HFFc6 (cell line): ENCODE data around the gene UBXN11. TPM values are rescaled to one million over a fixed set of nuclear protein-coding genes. Genes with fewer than 3 reads are reported as not detected.
A peak's percentile ranks its signal among the peaks of the same experiment; 100 is the strongest.

Source experiments
- DNase-seq: peaks from one replicate; pipeline ENCODE4 v3.0.0-alpha.2; 2018
- H3K27ac Mint-ChIP-seq: 2 replicates; pipeline ENCODE4 v1.8.0; 2020; ENCODE audit warnings: mild to moderate bottlenecking, mixed read lengths
- H3K27me3 Mint-ChIP-seq: 2 replicates; pipeline ENCODE4 v1.8.0; 2021; ENCODE audit warnings: mild to moderate bottlenecking, moderate library complexity, mixed read lengths; ENCODE audit not compliant: insufficient read depth
- H3K36me3 Mint-ChIP-seq: 2 replicates; pipeline ENCODE4 v1.8.0; 2021; ENCODE audit warnings: low read depth, mixed read lengths
- H3K4me1 Mint-ChIP-seq: 2 replicates; pipeline ENCODE4 v1.8.0; 2020; ENCODE audit warnings: low read depth, mixed read lengths
- H3K4me3 Mint-ChIP-seq: 2 replicates; pipeline ENCODE4 v1.8.0; 2020; ENCODE audit warnings: mild to moderate bottlenecking, moderate library complexity, mixed read lengths
- H3K9me3 Mint-ChIP-seq: 2 replicates; pipeline ENCODE4 v1.8.0; 2020; ENCODE audit warnings: mild to moderate bottlenecking, mixed read lengths
- total RNA-seq, 6 experiments: library from RNA; stranded (reverse); fragmentation: NEBNext Ultra II Directional; extraction: Animal tissue kit (Norgen Biotek cat#: 25700); gene quantifications; 2 replicates in 1 of 6; 3 replicates in 5 of 6; pipeline ENCODE4 v1.2.3, GENCODE V29; 2021
- TF ChIP-seq, protein P1 (sequence below): fragments of 200-600 bp; sonication (generic); IDR thresholded peaks from 2 replicates; pipeline ENCODE4 v1.5.0; 2021; ENCODE audit warnings: antibody characterized with exemption, mild to moderate bottlenecking

Gene UBXN11
- total RNA-seq, 6 experiments from 2014 or later = 9.5 to 11.9 (median 10.5) TPM

DNA sequence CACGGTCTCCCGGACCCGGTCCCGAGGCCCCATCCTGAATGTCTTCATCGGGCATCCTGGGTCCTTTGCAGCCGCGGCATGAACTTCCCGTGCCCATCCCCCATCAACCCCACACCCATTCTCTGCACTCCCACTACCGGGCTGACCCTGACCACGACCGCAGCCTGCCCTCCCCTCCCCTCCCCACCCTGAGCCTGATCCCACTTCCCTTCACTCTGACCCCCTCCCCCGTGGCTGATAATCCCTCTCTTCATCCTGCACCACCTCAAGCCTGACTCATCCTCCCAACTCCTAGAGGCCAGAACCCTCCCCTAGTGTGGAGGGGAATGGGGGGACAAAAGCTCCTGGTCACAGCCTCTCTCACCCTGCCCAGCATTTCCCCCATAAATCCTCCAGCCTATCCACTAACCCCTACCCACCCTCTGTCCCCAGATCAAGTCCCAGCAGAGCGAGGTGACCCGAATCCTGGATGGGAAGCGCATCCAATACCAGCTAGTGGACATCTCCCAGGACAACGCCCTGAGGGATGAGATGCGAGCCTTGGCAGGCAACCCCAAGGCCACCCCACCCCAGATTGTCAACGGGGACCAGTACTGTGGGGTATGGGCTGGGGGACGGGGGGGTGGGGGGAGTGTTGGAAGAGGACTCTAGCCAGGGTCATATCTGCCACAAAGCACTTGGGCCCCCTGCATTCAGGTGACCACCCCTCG is 25.9 kb downstream of the UBXN11 start:
- Mint-ChIP-seq H3K9me3 (no peaks in the 10 kb centered on the region), H3K27me3 (peaks cover 3% of the 10 kb centered on the region), H3K4me1 (peaks cover 90% of the 10 kb centered on the region), H3K36me3 (peaks cover 30% of the 10 kb centered on the region), H3K27ac (peak overlapping the region; percentile 97), H3K4me3 (peak overlapping the region; percentile 93)
- TF ChIP-seq, protein P1, sequence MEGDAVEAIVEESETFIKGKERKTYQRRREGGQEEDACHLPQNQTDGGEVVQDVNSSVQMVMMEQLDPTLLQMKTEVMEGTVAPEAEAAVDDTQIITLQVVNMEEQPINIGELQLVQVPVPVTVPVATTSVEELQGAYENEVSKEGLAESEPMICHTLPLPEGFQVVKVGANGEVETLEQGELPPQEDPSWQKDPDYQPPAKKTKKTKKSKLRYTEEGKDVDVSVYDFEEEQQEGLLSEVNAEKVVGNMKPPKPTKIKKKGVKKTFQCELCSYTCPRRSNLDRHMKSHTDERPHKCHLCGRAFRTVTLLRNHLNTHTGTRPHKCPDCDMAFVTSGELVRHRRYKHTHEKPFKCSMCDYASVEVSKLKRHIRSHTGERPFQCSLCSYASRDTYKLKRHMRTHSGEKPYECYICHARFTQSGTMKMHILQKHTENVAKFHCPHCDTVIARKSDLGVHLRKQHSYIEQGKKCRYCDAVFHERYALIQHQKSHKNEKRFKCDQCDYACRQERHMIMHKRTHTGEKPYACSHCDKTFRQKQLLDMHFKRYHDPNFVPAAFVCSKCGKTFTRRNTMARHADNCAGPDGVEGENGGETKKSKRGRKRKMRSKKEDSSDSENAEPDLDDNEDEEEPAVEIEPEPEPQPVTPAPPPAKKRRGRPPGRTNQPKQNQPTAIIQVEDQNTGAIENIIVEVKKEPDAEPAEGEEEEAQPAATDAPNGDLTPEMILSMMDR = no peak
- DNase-seq = peak; percentile 43

DNA sequence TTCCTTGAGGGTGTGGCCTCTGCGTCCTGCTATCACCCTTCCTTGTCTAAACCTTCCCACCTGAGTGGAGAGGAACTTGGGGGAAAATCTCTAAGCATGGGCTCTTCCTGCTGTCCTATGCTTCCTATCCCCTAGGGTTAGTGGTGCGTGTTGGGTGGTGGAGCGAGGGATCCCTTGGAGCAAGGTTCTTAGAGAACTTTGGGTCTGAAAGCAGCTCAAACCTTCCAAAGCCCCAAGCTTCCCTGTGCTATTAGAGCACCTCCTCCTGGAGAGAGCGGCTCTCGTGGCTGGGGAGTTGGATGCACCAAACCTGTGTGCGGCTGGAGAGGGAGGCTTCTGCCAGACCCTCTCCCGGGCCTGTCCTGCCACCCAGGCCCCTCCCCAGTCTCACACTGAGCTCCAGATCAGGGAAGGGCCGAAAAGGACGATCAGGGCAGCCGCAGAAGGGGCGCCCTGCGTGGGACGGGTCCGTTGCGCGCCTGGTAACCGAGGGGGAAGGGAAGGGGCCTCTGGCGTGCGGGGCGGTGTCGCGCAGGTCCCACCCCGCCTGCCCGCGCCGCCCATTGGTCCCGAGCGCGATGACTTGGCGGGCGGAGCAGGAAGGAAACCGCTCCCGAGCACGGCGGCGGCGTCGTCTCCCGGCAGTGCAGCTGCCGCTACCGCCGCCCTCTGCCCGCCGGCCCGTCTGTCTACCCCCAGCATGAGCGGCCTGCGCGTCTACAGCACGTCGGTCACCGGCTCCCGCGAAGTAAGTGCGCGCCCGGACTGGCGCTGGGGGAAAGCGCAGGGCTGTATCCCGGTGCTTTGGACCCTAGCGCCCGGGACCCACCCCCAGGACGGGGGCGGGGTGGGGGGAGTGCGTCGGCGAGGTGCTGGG is 26.7 kb downstream of the UBXN11 start, which contains the start of gene SH3BGRL3:
Gene SH3BGRL3 (plus strand): TSS at position 631 of the 877 bp plus-strand sequence. CDS start 70 bp downstream, at position 701.
- peak within 1 kb of the TSS; percentile 97 for H3K27ac Mint-ChIP-seq
- H3K4me1 Mint-ChIP-seq = peaks cover 90% of the 10 kb centered on the region
- H3K4me3 Mint-ChIP-seq = peak within 1 kb of the TSS; percentile 93
- peak; percentile 68 for DNase-seq
- peaks cover 30% of the 10 kb centered on the region for H3K36me3 Mint-ChIP-seq
- no peaks in the 10 kb centered on the region for H3K9me3 Mint-ChIP-seq
- TF ChIP-seq, protein P1 = peak; percentile 67
- H3K27me3 Mint-ChIP-seq = peaks cover 3% of the 10 kb centered on the region

DNA sequence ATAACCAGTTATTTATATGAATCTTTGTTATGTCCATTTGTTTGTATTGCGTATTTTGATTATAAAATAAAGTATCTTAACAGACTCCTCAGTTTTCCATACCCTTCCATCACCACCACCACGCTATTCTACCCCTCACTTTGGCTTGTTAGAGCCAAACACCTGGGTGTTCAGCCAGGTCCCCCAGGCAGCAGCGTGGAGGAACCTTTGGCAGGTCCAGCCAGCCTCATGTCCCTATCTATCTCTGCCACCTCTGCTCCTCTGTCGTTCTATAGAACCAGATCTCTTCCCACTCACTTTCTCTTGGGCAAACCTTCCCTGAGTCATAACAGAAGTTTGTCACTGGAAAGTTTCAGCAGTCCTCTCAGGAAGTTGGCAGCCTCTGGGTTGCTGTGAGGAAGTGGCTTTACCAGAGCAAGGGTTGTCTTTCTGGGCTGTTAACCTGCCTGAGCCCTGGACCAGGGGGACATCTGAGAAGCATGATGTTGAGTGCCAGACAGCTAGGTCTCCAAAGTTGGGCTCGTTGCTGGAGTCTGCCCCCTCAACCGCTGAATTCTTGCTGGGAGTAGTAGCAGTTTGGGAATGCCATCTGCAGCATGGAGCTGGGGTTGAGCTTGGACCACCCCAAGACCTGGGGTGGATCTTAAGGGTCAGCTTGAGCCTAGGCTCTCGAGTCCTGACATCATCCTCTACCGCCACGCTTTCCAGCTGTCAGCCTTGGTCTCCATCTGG is 27.5 kb downstream of the UBXN11 start:
- peaks cover 3% of the 10 kb centered on the region for H3K27me3 Mint-ChIP-seq
- H3K36me3 Mint-ChIP-seq = peaks cover 34% of the 10 kb centered on the region
- peak overlapping the region; percentile 93 for H3K4me3 Mint-ChIP-seq
- peak; percentile 74 for DNase-seq
- H3K27ac Mint-ChIP-seq = peak overlapping the region; percentile 97
- H3K9me3 Mint-ChIP-seq = no peaks in the 10 kb centered on the region
- peaks cover 90% of the 10 kb centered on the region for H3K4me1 Mint-ChIP-seq
- TF ChIP-seq, protein P1 = no peak

DNA sequence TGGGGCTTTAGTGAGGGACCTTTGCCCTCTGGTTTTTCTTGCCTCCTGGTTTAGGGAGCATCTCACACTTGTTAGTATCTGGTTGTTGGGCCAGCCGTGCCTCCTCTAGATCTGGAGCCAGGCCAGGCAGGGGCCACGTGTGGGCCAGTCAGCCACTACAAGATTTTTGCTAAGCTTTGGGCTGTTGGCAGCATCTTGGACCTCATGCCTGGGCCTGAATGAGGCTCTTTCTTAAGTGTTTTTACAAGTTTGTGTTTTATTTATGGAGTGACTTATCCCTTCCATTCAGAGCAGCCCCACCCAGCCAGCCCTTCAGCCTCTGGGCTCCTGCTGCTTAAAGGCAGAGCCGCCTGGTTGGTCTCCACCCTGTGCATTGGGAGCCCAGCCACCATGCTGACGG is 28.1 kb downstream of the UBXN11 start:
- H3K9me3 Mint-ChIP-seq = no peaks in the 10 kb centered on the region
- peak; percentile 62 for DNase-seq
- H3K27ac Mint-ChIP-seq = peak overlapping the region; percentile 97
- TF ChIP-seq, protein P1 = no peak
- H3K4me3 Mint-ChIP-seq = peak overlapping the region; percentile 53
- peaks cover 86% of the 10 kb centered on the region for H3K4me1 Mint-ChIP-seq
- peaks cover 34% of the 10 kb centered on the region for H3K36me3 Mint-ChIP-seq
- H3K27me3 Mint-ChIP-seq = peaks cover 3% of the 10 kb centered on the region

DNA sequence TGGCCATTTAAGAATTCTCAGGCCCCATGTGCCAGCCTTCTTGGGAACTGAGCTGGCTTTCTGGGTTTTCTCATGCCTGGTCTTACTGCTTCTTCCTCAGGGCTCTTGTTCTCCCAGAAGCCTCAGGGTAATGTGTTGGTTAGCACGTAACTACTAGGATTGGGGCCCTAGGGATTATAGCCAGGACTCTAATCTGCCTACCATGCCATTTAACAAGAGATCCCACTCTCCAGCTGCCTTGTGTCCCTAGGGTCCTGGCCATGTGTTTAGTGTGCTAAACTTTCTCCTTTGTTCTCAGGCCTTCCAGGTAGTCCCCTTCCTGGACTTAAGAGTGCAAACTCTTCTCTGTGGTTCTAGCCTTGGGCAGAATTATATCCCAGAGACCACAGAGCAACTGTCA is 28.7 kb downstream of the UBXN11 start:
- peak overlapping the region; percentile 97 for H3K27ac Mint-ChIP-seq
- peaks cover 38% of the 10 kb centered on the region for H3K36me3 Mint-ChIP-seq
- H3K9me3 Mint-ChIP-seq = no peaks in the 10 kb centered on the region
- H3K4me1 Mint-ChIP-seq = peaks cover 80% of the 10 kb centered on the region
- no peak overlapping the region for H3K4me3 Mint-ChIP-seq
- TF ChIP-seq, protein P1 = no peak
- no peak for DNase-seq
- H3K27me3 Mint-ChIP-seq = peaks cover 3% of the 10 kb centered on the region
